H9 (cell line): ENCODE results near the gene TNNI3. TPM values are rescaled to one million over a fixed set of nuclear protein-coding genes. Genes with fewer than 3 reads are reported as not detected.

Source experiments
- DNase-seq: peaks from one replicate; pipeline ENCODE4 v3.0.0-alpha.2; 2017
- H2AFZ ChIP-seq: one replicate; pipeline ENCODE4 v1.6.1; 2013; ENCODE audit warnings: mild to moderate bottlenecking, low read length, control low read depth, moderate library complexity
- H2AK5ac ChIP-seq: 2 replicates; pipeline ENCODE4 v1.6.1; 2013; ENCODE audit warnings: low read length, control low read depth, mixed read lengths; ENCODE audit not compliant: insufficient read length
- H2BK120ac ChIP-seq: one replicate; pipeline ENCODE4 v1.6.1; 2013; ENCODE audit warnings: low read depth, mild to moderate bottlenecking, low read length, control low read depth, inconsistent platforms; ENCODE audit not compliant: poor library complexity, severe bottlenecking
- H2BK12ac ChIP-seq: 2 replicates; pipeline ENCODE4 v1.6.1; 2013; ENCODE audit warnings: low read length, control low read depth, mixed read lengths, low read depth; ENCODE audit not compliant: insufficient read length
- H2BK15ac ChIP-seq: 2 replicates; pipeline ENCODE4 v1.6.1; 2013; ENCODE audit warnings: low read depth, low read length, control low read depth
- H2BK20ac ChIP-seq: one replicate; pipeline ENCODE4 v1.6.1; 2013; ENCODE audit warnings: low read depth, mild to moderate bottlenecking, low read length, control low read depth, inconsistent platforms; ENCODE audit not compliant: poor library complexity, severe bottlenecking
- H2BK5ac ChIP-seq: 2 replicates; pipeline ENCODE4 v1.6.1; 2013; ENCODE audit warnings: low read length, control low read depth, mixed read lengths; ENCODE audit not compliant: insufficient read length
- H3K14ac ChIP-seq: 2 replicates; pipeline ENCODE4 v1.6.1; 2013; ENCODE audit warnings: low read length, control low read depth; ENCODE audit not compliant: insufficient read depth
- H3K18ac ChIP-seq: 2 replicates; pipeline ENCODE4 v1.6.1; 2013; ENCODE audit warnings: low read depth, mild to moderate bottlenecking, mixed read lengths, low read length, control low read depth; ENCODE audit not compliant: insufficient read length
- H3K23ac ChIP-seq: 2 replicates; pipeline ENCODE4 v1.6.1; 2013; ENCODE audit warnings: low read length, control low read depth, mixed read lengths, low read depth; ENCODE audit not compliant: insufficient read length
- H3K23me2 ChIP-seq: 2 replicates; pipeline ENCODE4 v1.6.1; 2013; ENCODE audit warnings: low read depth, mild to moderate bottlenecking, mixed read lengths, low read length, control low read depth; ENCODE audit not compliant: insufficient read length, poor library complexity, severe bottlenecking
- H3K27ac ChIP-seq: 2 replicates; pipeline ENCODE4 v1.5.1; 2013; ENCODE audit warnings: low read length, control low read depth, mixed read lengths, low read depth; ENCODE audit not compliant: insufficient read length
- H3K27me3 ChIP-seq: 2 replicates; pipeline ENCODE4 v1.6.1; 2013; ENCODE audit warnings: low read length, control low read depth, inconsistent platforms; ENCODE audit not compliant: insufficient read depth
- H3K4ac ChIP-seq: 2 replicates; pipeline ENCODE4 v1.6.1; 2013; ENCODE audit warnings: low read depth, mild to moderate bottlenecking, control low read depth, inconsistent platforms, low read length, moderate library complexity
- H3K4me1 ChIP-seq: 2 replicates; pipeline ENCODE4 v1.6.1; 2013; ENCODE audit warnings: low read length, control low read depth, inconsistent platforms; ENCODE audit not compliant: insufficient read depth
- H3K4me2 ChIP-seq: 2 replicates; pipeline ENCODE4 v1.6.1; 2013; ENCODE audit warnings: low read length, control low read depth, mixed read lengths; ENCODE audit not compliant: insufficient read length, insufficient read depth
- H3K56ac ChIP-seq: 2 replicates; pipeline ENCODE4 v1.6.1; 2013; ENCODE audit warnings: low read depth, mild to moderate bottlenecking, mixed read lengths, low read length, control low read depth; ENCODE audit not compliant: insufficient read length
- H3K79me1 ChIP-seq: 2 replicates; pipeline ENCODE4 v1.6.1; 2013; ENCODE audit warnings: low read depth, mild to moderate bottlenecking, moderate library complexity, low read length, control low read depth, inconsistent platforms; ENCODE audit not compliant: insufficient read depth, poor library complexity, severe bottlenecking
- H3K79me2 ChIP-seq: 2 replicates; pipeline ENCODE4 v1.6.1; 2013; ENCODE audit warnings: low read length, control low read depth, inconsistent platforms; ENCODE audit not compliant: insufficient read depth
- H3K9ac ChIP-seq: 2 replicates; pipeline ENCODE4 v1.6.1; 2013; ENCODE audit warnings: low read length, control low read depth, mixed read lengths; ENCODE audit not compliant: insufficient read length; ENCODE audit errors: extremely low read depth
- H3K9me3 ChIP-seq: one replicate; pipeline ENCODE4 v1.6.1; 2013; ENCODE audit warnings: low read depth, low read length, inconsistent platforms; ENCODE audit not compliant: control insufficient read depth
- H3T11ph ChIP-seq: one replicate; pipeline ENCODE4 v1.6.1; 2013; ENCODE audit warnings: mild to moderate bottlenecking, low read length, control low read depth, inconsistent platforms
- H4K20me1 ChIP-seq: one replicate; pipeline ENCODE4 v1.6.1; 2013; ENCODE audit not compliant: control insufficient read depth, insufficient read length, insufficient read depth
- H4K5ac ChIP-seq: 2 replicates; pipeline ENCODE4 v1.6.1; 2013; ENCODE audit warnings: low read depth, mild to moderate bottlenecking, mixed read lengths, low read length, control low read depth; ENCODE audit not compliant: insufficient read length
- H4K8ac ChIP-seq: replicated peaks from 2 replicates; pipeline ENCODE4 v1.6.1; 2013; ENCODE audit warnings: low read length, control low read depth, mixed read lengths, low read depth; ENCODE audit not compliant: insufficient read length
- H4K91ac ChIP-seq: 2 replicates; pipeline ENCODE4 v1.6.1; 2013; ENCODE audit warnings: low read depth, mild to moderate bottlenecking, moderate library complexity, mixed read lengths, low read length, control low read depth; ENCODE audit not compliant: insufficient read length
- H3K27ac Mint-ChIP-seq, 3 experiments: 2 replicates in 2 of 3; 3 replicates in 1 of 3; pipeline ENCODE4 v1.8.0; 2020 to 2021; ENCODE audit warnings: mixed read lengths in 3 of 3, mild to moderate bottlenecking in 1 of 3, moderate library complexity in 1 of 3
- H3K27me3 Mint-ChIP-seq: 2 replicates; pipeline ENCODE4 v1.8.0; 2021; ENCODE audit warnings: low read depth, mild to moderate bottlenecking, moderate library complexity, mixed read lengths
- H3K36me3 Mint-ChIP-seq, 3 experiments: 2 replicates in 2 of 3; 3 replicates in 1 of 3; pipeline ENCODE4 v1.8.0; 2020 to 2021; ENCODE audit warnings: low read depth in 3 of 3, mixed read lengths in 3 of 3; ENCODE audit not compliant: insufficient read depth in 1 of 3
- H3K4me1 Mint-ChIP-seq, 2 experiments: 2 replicates each; pipeline ENCODE4 v1.8.0; 2020; ENCODE audit warnings: mixed read lengths in 2 of 2
- H3K4me3 Mint-ChIP-seq, 2 experiments: 2 replicates in 1 of 2; 3 replicates in 1 of 2; pipeline ENCODE4 v1.8.0; 2020 to 2021; ENCODE audit warnings: mild to moderate bottlenecking in 2 of 2, mixed read lengths in 2 of 2, moderate library complexity in 1 of 2
- H3K9me3 Mint-ChIP-seq, 2 experiments: 2 replicates in 1 of 2; 3 replicates in 1 of 2; pipeline ENCODE4 v1.8.0; 2020; ENCODE audit warnings: mild to moderate bottlenecking in 2 of 2, mixed read lengths in 2 of 2, moderate library complexity in 1 of 2
- WGBS: extraction: QIAGEN DNeasy Blood & Tissue Kit; methylation state at CpG from one replicate; pipeline ENCODE4 v1.1.7; 2013; ENCODE audit warnings: missing lambda C conversion rate, low lambda C conversion rate, mixed read lengths; ENCODE audit not compliant: insufficient read length; ENCODE audit errors: extremely low coverage; 5-methylcytosine and 5-hydroxymethylcytosine counted together
- total RNA-seq: library from RNA; stranded (reverse); gene quantifications from 2 replicates; pipeline ENCODE4 v1.2.1, GENCODE V29; 2021
- TF ChIP-seq, protein P1 (sequence below): fragments of 200-600 bp; sonication (generic); conservative IDR thresholded peaks from 3 replicates; pipeline ENCODE4 v1.8.0; 2021; ENCODE audit warnings: antibody characterized with exemption, mild to moderate bottlenecking

TNNI3 gene
- total RNA-seq, 1 experiment from 2014 or later: 36.9 TPM

GRCh38 chr19:55165952-55166529 lies 8.5 kb upstream of the TNNI3 start:
- H2AFZ ChIP-seq: no peak overlapping the region
- TF ChIP-seq, protein P1, sequence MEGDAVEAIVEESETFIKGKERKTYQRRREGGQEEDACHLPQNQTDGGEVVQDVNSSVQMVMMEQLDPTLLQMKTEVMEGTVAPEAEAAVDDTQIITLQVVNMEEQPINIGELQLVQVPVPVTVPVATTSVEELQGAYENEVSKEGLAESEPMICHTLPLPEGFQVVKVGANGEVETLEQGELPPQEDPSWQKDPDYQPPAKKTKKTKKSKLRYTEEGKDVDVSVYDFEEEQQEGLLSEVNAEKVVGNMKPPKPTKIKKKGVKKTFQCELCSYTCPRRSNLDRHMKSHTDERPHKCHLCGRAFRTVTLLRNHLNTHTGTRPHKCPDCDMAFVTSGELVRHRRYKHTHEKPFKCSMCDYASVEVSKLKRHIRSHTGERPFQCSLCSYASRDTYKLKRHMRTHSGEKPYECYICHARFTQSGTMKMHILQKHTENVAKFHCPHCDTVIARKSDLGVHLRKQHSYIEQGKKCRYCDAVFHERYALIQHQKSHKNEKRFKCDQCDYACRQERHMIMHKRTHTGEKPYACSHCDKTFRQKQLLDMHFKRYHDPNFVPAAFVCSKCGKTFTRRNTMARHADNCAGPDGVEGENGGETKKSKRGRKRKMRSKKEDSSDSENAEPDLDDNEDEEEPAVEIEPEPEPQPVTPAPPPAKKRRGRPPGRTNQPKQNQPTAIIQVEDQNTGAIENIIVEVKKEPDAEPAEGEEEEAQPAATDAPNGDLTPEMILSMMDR: peak; percentile 87
- no peak overlapping the region for H2AK5ac ChIP-seq
- no peak overlapping the region for H4K5ac ChIP-seq
- H4K91ac ChIP-seq: no peak overlapping the region
- no peaks in the 10 kb centered on the region for H4K20me1 ChIP-seq
- H3K9me3 ChIP-seq: no peaks in the 10 kb centered on the region
- no peak overlapping the region for H2BK12ac ChIP-seq
- no peak overlapping the region for H4K8ac ChIP-seq
- peaks cover 39% of the 10 kb centered on the region for H3K27me3 Mint-ChIP-seq
- peaks cover 8 to 13% of the 10 kb centered on the region in 2 experiments for H3K4me1 Mint-ChIP-seq
- H3K18ac ChIP-seq: no peak overlapping the region
- no CpG with 5 or more reads among the region's 34 CpGs for WGBS
- peak overlapping the region; percentile 61 for H3K4me2 ChIP-seq
- H3K79me2 ChIP-seq: no peaks in the 10 kb centered on the region
- H3K23me2 ChIP-seq: peaks cover 11% of the 10 kb centered on the region
- H3K4ac ChIP-seq: no peak overlapping the region
- H3K14ac ChIP-seq: no peak overlapping the region
- H3K9me3 Mint-ChIP-seq: peaks cover 0 to 2% of the 10 kb centered on the region in 2 experiments; a peak in 1 of 5 replicates
- no peak overlapping the region for H3K23ac ChIP-seq
- peak overlapping the region; percentile 85 to 95 for H3K4me3 Mint-ChIP-seq
- H2BK120ac ChIP-seq: no peak overlapping the region
- H2BK15ac ChIP-seq: no peak overlapping the region
- no peak overlapping the region for H3T11ph ChIP-seq
- no peak overlapping the region for H3K56ac ChIP-seq
- H3K27ac ChIP-seq: no peak overlapping the region
- H2BK20ac ChIP-seq: no peak overlapping the region
- H3K27me3 ChIP-seq: no peaks in the 10 kb centered on the region; the same call in 1 of the 2 replicates
- no peaks in the 10 kb centered on the region; a peak in 2 of 7 replicates for H3K36me3 Mint-ChIP-seq
- no peaks in the 10 kb centered on the region for H3K4me1 ChIP-seq
- H3K79me1 ChIP-seq: no peaks in the 10 kb centered on the region
- peak overlapping the region in 2 of 3 experiments; percentile 30 to 99; a peak in 4 of 7 replicates for H3K27ac Mint-ChIP-seq
- peak; percentile 93 for DNase-seq
- no peak overlapping the region for H3K9ac ChIP-seq
- no peak overlapping the region for H2BK5ac ChIP-seq
